Measurements from ENCODE around the gene PCDHGA1. TPM values are rescaled to one million over a fixed set of nuclear protein-coding genes. Genes with fewer than 3 reads are reported as not detected.

Gene PCDHGA1
- total RNA-seq, 4 donors from 2014 or later, result 1.7 TPM; not detected in 3

GRCh38 chr5:141363952-141364660, 33.8 kb downstream of the PCDHGA1 start, which contains the start of gene PCDHGA5:
Gene PCDHGA5, plus strand, starts transcription at chr5:141364162. Its CDS starts 169 bp downstream, at chr5:141364331.
- Histone ChIP-seq H3K4me3 (no peak within 1 kb of the TSS), H3K27me3 (no peaks in the 10 kb centered on the region), H3K36me3 (no peaks in the 10 kb centered on the region), H3K27ac (no peak within 1 kb of the TSS), H3K4me1 (no peaks in the 10 kb centered on the region), H3K9me3 (peaks cover 0 to 80% (median 10%) of the 10 kb centered on the region in 4 donors)
- TF ChIP-seq POLR2A (IDR thresholded peaks at IDR 0.05) (no peak), CTCF (IDR thresholded peaks at IDR 0.05) (no peak)
- DNase-seq, result no peak

GRCh38 chr5:141366016-141366896, 35.9 kb downstream of the PCDHGA1 start:
- no peaks in the 10 kb centered on the region for H3K27me3 ChIP-seq
- H3K4me3 ChIP-seq, result no peak overlapping the region
- no peak for DNase-seq
- no peaks in the 10 kb centered on the region for H3K36me3 ChIP-seq
- H3K27ac ChIP-seq, result no peak overlapping the region
- H3K4me1 ChIP-seq, result no peaks in the 10 kb centered on the region
- H3K9me3 ChIP-seq, result peaks cover 0 to 77% (median 10%) of the 10 kb centered on the region in 4 donors
- TF ChIP-seq POLR2A (IDR thresholded peaks at IDR 0.05) (no peak), CTCF (IDR thresholded peaks at IDR 0.05) (no peak)

- H3K27ac ChIP-seq, result no peak within 1 kb of the TSS
- no peaks in the 10 kb centered on the region for H3K27me3 ChIP-seq
- no peaks in the 10 kb centered on the region for H3K4me1 ChIP-seq
- TF ChIP-seq CTCF (IDR thresholded peaks at IDR 0.05) (peak in 4 of 6 experiments; percentile 14 to 25 (median 16)), POLR2A (IDR thresholded peaks at IDR 0.05) (no peak)
- H3K9me3 ChIP-seq, result peaks cover 0 to 79% (median 9%) of the 10 kb centered on the region in 4 donors
- DNase-seq, result no peak
- H3K4me3 ChIP-seq, result peak within 1 kb of the TSS; percentile 0 to 24 (median 14)
- no peaks in the 10 kb centered on the region for H3K36me3 ChIP-seq
Measured at GRCh38 chr5:141369994-141370848, 39.9 kb downstream of the PCDHGA1 start, which contains the start of gene PCDHGB3. Gene PCDHGB3, plus strand, starts transcription at chr5:141370242. Its CDS starts 153 bp downstream, at chr5:141370395.

GRCh38 chr5:141371572-141372475, 41.5 kb downstream of the PCDHGA1 start:
- no peaks in the 10 kb centered on the region for H3K27me3 ChIP-seq

More at GRCh38 chr5:141371572-141372475, 41.5 kb downstream of the PCDHGA1 start:
- DNase-seq, result no peak
- peaks cover 0 to 75% (median 14%) of the 10 kb centered on the region in 4 donors for H3K9me3 ChIP-seq
- no peaks in the 10 kb centered on the region for H3K4me1 ChIP-seq
- no peak overlapping the region for H3K27ac ChIP-seq
- no peaks in the 10 kb centered on the region for H3K36me3 ChIP-seq
- H3K4me3 ChIP-seq, result no peak overlapping the region
- TF ChIP-seq CTCF (IDR thresholded peaks at IDR 0.05) (no peak), POLR2A (IDR thresholded peaks at IDR 0.05) (no peak)
